ENCODE measurements around the gene GNA12. TPM values are rescaled to one million over a fixed set of nuclear protein-coding genes. Genes with fewer than 3 reads are reported as not detected.

GNA12 gene
- total and polyA plus RNA-seq, 10 of the 15 experiments (the other 5 are each of a cell fraction or from before 2014, with no cell fraction given), result 1.9 to 51.8 (median 12.6) TPM

- Histone ChIP-seq H3K36me3 (ENCODE audit: control insufficient read depth in 2 of 2, insufficient read depth in 2 of 2, low read length in 1 of 2) (no peaks in the 10 kb centered on the region), H4K20me1 (ENCODE audit: control insufficient read depth, insufficient read depth) (no peaks in the 10 kb centered on the region), H2AFZ (ENCODE audit: control insufficient read depth, low read depth, low read length) (0 out of 2 replicates have a peak overlapping the region, but pooled peaks have one; percentile 37), H3K9ac (ENCODE audit: control insufficient read depth, insufficient read depth, low read length) (peak overlapping the region; percentile 7; the same call in 1 of the 2 replicates), H3K27ac (ENCODE audit: control insufficient read depth, insufficient read depth) (peak overlapping the region; percentile 84), H3K9me3 (replicated peaks; ENCODE audit: control insufficient read depth, insufficient read depth, low read length) (no peaks in the 10 kb centered on the region; the same call in 2 of the 3 replicates), H3K4me1 (ENCODE audit: control insufficient read depth, insufficient read depth, low read length) (peaks cover 23% of the 10 kb centered on the region), H3K4me3 (no peak overlapping the region), H3K27me3 (replicated peaks in 1 of 2; ENCODE audit: control insufficient read depth in 2 of 2, insufficient read depth in 2 of 2, low read length in 1 of 2) (no peaks in the 10 kb centered on the region), H3K4me2 (ENCODE audit: control insufficient read depth, insufficient read depth) (peak overlapping the region; percentile 74), H3K79me2 (ENCODE audit: control insufficient read depth, insufficient read depth, low read length) (no peaks in the 10 kb centered on the region)
- BruUV-seq (replicated peaks), result no TSS peak
- in situ Hi-C loops (cut with MboI), result no loop called here
- ChIA-PET SMC1A (ENCODE audit: uncharacterized antibody, unreplicated experiment) (interaction anchor here (0.6 to 5.0 kb wide), 15 partner anchors 10 to 1422 kb away, joined by 3 to 58 read pairs (median 5); partner anchors contain the start of gene CARD11), RAD21 (ENCODE audit: unreplicated experiment) (interaction anchor here (0.6 to 3.6 kb wide), 15 partner anchors 10 to 261 kb away, joined by 3 to 34 read pairs (median 4); no protein-coding TSS in a partner anchor), POLR2A (interaction anchor here (0.6 to 1.8 kb wide), 5 partner anchors 9 to 175 kb away, joined by 4 to 6 read pairs (median 4); no protein-coding TSS in a partner anchor), CTCF (interaction anchor here (0.7 to 2.7 kb wide), 15 partner anchors 26 to 261 kb away, joined by 3 to 19 read pairs (median 7); no protein-coding TSS in a partner anchor)
- intact Hi-C loops (cut with micrococcal nuclease; ENCODE audit: unreplicated experiment), result loop anchor here (5.0 kb wide), 1 partner anchor 149 kb away; the partner anchor contains the start of gene CARD11
- 41% methylated on average over 9 of the region's 9 CpGs for WGBS (ENCODE audit: insufficient coverage, insufficient replicate concordance, low lambda C conversion rate, missing lambda C conversion rate)
- TF ChIP-seq CREB1 (IDR thresholded peaks at IDR 0.05; ENCODE audit: low read depth), result peak; percentile 71
- peak; percentile 73; the same call in 1 of the 2 replicates for TF ChIP-seq CREM (IDR thresholded peaks at IDR 0.05; ENCODE audit: low read depth)
- TF ChIP-seq EED (IDR thresholded peaks at IDR 0.05; ENCODE audit: low read depth), result no peak
- ATAC-seq, result peak; percentile 9
- FAIRE-seq, result no peak
- no peak for DNase-seq (ENCODE audit: low read depth, low spot score)
These were observed 49.3 kb upstream of the GNA12 start for GRCh38 chr7:2893411-2893861.

- Histone ChIP-seq H3K9ac (ENCODE audit: control insufficient read depth, insufficient read depth, low read length) (no peak overlapping the region), H3K36me3 (ENCODE audit: control insufficient read depth in 2 of 2, insufficient read depth in 2 of 2, low read length in 1 of 2) (no peaks in the 10 kb centered on the region), H3K27me3 (replicated peaks in 1 of 2; ENCODE audit: control insufficient read depth in 2 of 2, insufficient read depth in 2 of 2, low read length in 1 of 2) (no peaks in the 10 kb centered on the region), H3K4me1 (ENCODE audit: control insufficient read depth, insufficient read depth, low read length) (peaks cover 23% of the 10 kb centered on the region), H4K20me1 (ENCODE audit: control insufficient read depth, insufficient read depth) (no peaks in the 10 kb centered on the region), H3K27ac (ENCODE audit: control insufficient read depth, insufficient read depth) (no peak overlapping the region), H2AFZ (ENCODE audit: control insufficient read depth, low read depth, low read length) (no peak overlapping the region), H3K4me2 (ENCODE audit: control insufficient read depth, insufficient read depth) (no peak overlapping the region), H3K79me2 (ENCODE audit: control insufficient read depth, insufficient read depth, low read length) (no peaks in the 10 kb centered on the region), H3K9me3 (replicated peaks; ENCODE audit: control insufficient read depth, insufficient read depth, low read length) (no peaks in the 10 kb centered on the region), H3K4me3 (no peak overlapping the region)
- 61% methylated on average over 8 of the region's 8 CpGs for WGBS (ENCODE audit: insufficient coverage, insufficient replicate concordance, low lambda C conversion rate, missing lambda C conversion rate)
- no peak for ATAC-seq
- FAIRE-seq, result no peak
- DNase-seq (ENCODE audit: low read depth, low spot score), result no peak
- in situ Hi-C loops (cut with MboI) (no loop called here), intact Hi-C loops (cut with micrococcal nuclease; ENCODE audit: unreplicated experiment) (loop anchor here (5.0 kb wide), 1 partner anchor 150 kb away; the partner anchor contains the start of gene CARD11)
- SMC1A ChIA-PET (ENCODE audit: uncharacterized antibody, unreplicated experiment), result interaction anchor here (0.8 to 5.0 kb wide), 5 partner anchors 11 to 262 kb away, joined by 3 to 58 read pairs (median 22); no protein-coding TSS in a partner anchor
- POLR2A ChIA-PET, result interaction anchor here (0.6 to 1.5 kb wide), 4 partner anchors 30 to 1755 kb away, joined by 3 to 4 read pairs (median 4); no protein-coding TSS in a partner anchor
- RAD21 ChIA-PET (ENCODE audit: unreplicated experiment), result interaction anchor here (0.7 to 3.6 kb wide), 6 partner anchors 86 to 508 kb away, joined by 3 to 34 read pairs (median 16); no protein-coding TSS in a partner anchor
- no TSS peak for BruUV-seq (replicated peaks)
- CTCF ChIA-PET, result interaction anchor here (0.7 to 2.7 kb wide), 7 partner anchors 25 to 262 kb away, joined by 3 to 18 read pairs (median 6); no protein-coding TSS in a partner anchor
- TF ChIP-seq IRF3 (IDR thresholded peaks at IDR 0.05) (no peak), YY1 (IDR thresholded peaks at IDR 0.05; ENCODE audit: low read depth, low read length) (no peak), CTCF (IDR thresholded peaks at IDR 0.05 in 2 of 3, conservative IDR thresholded peaks at IDR 0.05 in 1 of 3; ENCODE audit: control insufficient read depth in 2 of 3, extremely low read depth in 1 of 3, insufficient read depth in 1 of 3, low read depth in 3 of 3, low read length in 3 of 3) (no peak), IKZF2 (IDR thresholded peaks at IDR 0.05) (no peak), NR2C1 (IDR thresholded peaks at IDR 0.05) (no peak), NRF1 (conservative IDR thresholded peaks at IDR 0.05; ENCODE audit: low read depth, low read length) (no peak), CREB1 (IDR thresholded peaks at IDR 0.05; ENCODE audit: low read depth) (no peak), NFYA (IDR thresholded peaks at IDR 0.05; ENCODE audit: borderline replicate concordance, low read depth, low read length) (no peak), SRF (IDR thresholded peaks at IDR 0.05; ENCODE audit: low read depth in 2 of 2, low read length in 2 of 2) (no peak)
These were observed 48.4 kb upstream of the GNA12 start for GRCh38 chr7:2892549-2892948.
